Endothelial cell of umbilical vein (primary cell): Measurements from ENCODE around the gene METTL16. TPM values are rescaled to one million over a fixed set of nuclear protein-coding genes. Genes with fewer than 3 reads are reported as not detected.

Experiments
- BruUV-seq: library from RNA; stranded (reverse); fragments of 400-500 nt; replicated peaks from 2 replicates; lab custom pipeline; 2021; lab: Mats Ljungman, UMichigan
- CTCF ChIA-PET: fragments of 300-600, 350-600 bp; sonication (Branson Sonifier 250); formaldehyde crosslinking; loops from one replicate; lab custom pipeline; 2021; ENCODE audit warnings: antibody characterized with exemption, inconsistent platforms; lab: Charles Lee
- POLR2A ChIA-PET: fragments of 300-600, 350-600 bp; sonication (Branson Sonifier 250); formaldehyde crosslinking; loops from one replicate; lab custom pipeline; 2021; ENCODE audit warnings: antibody characterized with exemption, inconsistent platforms; lab: Charles Lee
- DNase-seq: peaks from one replicate; pipeline ENCODE4 v3.0.0-alpha.2; 2011; ENCODE audit warnings: low read depth, low spot score
- FAIRE-seq: peaks from 2 replicates; lab custom pipeline; 2011; peaks lifted over from hg19 to GRCh38; lab: Jason Lieb, UNC
- H2AFZ ChIP-seq: 2 replicates; pipeline ENCODE4 v1.6.0; 2012; ENCODE audit warnings: low read depth, low read length, control low read depth, inconsistent platforms
- H3K27ac ChIP-seq: 2 replicates; pipeline ENCODE4 v1.5.1; 2011; ENCODE audit warnings: low read depth, mild to moderate bottlenecking, control low read depth, low read length, moderate library complexity; ENCODE audit not compliant: insufficient read depth
- H3K27me3 ChIP-seq, 2 experiments: 2 replicates each; pipeline versions ENCODE4 v1.6.0 to v1.6.1; 2011; ENCODE audit warnings: low read length in 2 of 2, mixed read lengths in 1 of 2; ENCODE audit not compliant: control insufficient read depth in 2 of 2, insufficient read depth in 2 of 2
- H3K36me3 ChIP-seq, 2 experiments: 2 replicates in 1 of 2; 3 replicates in 1 of 2; pipeline ENCODE4 v1.5.1; 2011; ENCODE audit warnings: low read length in 2 of 2, mild to moderate bottlenecking in 1 of 2, moderate library complexity in 1 of 2; ENCODE audit not compliant: control insufficient read depth in 2 of 2, insufficient read depth in 2 of 2; ENCODE audit errors: extremely low read depth in 1 of 2
- H3K4me1 ChIP-seq: 3 replicates; pipeline ENCODE4 v1.5.1; 2011; ENCODE audit warnings: mild to moderate bottlenecking, low read length; ENCODE audit not compliant: control insufficient read depth, insufficient read depth; ENCODE audit errors: extremely low read depth
- H3K4me2 ChIP-seq: 2 replicates; pipeline ENCODE4 v1.6.1; 2011; ENCODE audit warnings: low read length, control low read depth, mixed read lengths; ENCODE audit not compliant: insufficient read depth
- H3K4me3 ChIP-seq, 3 experiments: fragments of 200-600 bp in 1 of 3; sonication (generic), shearing (Covaris generic) in 1 of 3; replicated peaks in 1 of 3; 2 replicates each; pipeline ENCODE4 v1.5.1; 2011 to 2016; ENCODE audit warnings: control low read depth in 3 of 3, low read length in 3 of 3, mild to moderate bottlenecking in 2 of 3, inconsistent platforms in 1 of 3, low read depth in 1 of 3, moderate library complexity in 1 of 3; ENCODE audit not compliant: insufficient read depth in 1 of 3
- H3K79me2 ChIP-seq: 2 replicates; pipeline ENCODE4 v1.6.0; 2012; ENCODE audit warnings: low read length, inconsistent platforms; ENCODE audit not compliant: control insufficient read depth, insufficient read depth
- H3K9ac ChIP-seq: replicated peaks from 2 replicates; pipeline ENCODE3; 2011; ENCODE audit warnings: low read length, control low read depth; ENCODE audit not compliant: insufficient read depth; ENCODE audit errors: extremely low read depth
- H3K9me1 ChIP-seq: replicated peaks from 3 replicates; pipeline ENCODE4 v1.6.0; 2011; ENCODE audit warnings: mild to moderate bottlenecking, low read length; ENCODE audit not compliant: control insufficient read depth, insufficient read depth; ENCODE audit errors: extremely low read depth
- H3K9me3 ChIP-seq: replicated peaks from 2 replicates; pipeline ENCODE4 v1.5.1; 2012; ENCODE audit warnings: low read length, inconsistent platforms; ENCODE audit not compliant: control insufficient read depth, insufficient read depth
- H4K20me1 ChIP-seq: replicated peaks from 2 replicates; pipeline ENCODE3; 2011; ENCODE audit warnings: mild to moderate bottlenecking, low read length; ENCODE audit not compliant: control insufficient read depth, insufficient read depth; ENCODE audit errors: extremely low read depth
- CTCF ChIP-seq, 2 donors: IDR thresholded peaks; 1 replicate in 1 of 2; 2 replicates in 1 of 2; pipeline ENCODE4 v1.5.1; 2011; ENCODE audit warnings: low read length in 2 of 2, mild to moderate bottlenecking in 2 of 2, moderate library complexity in 2 of 2, control low read depth in 1 of 2, inconsistent platforms in 1 of 2, low read depth in 1 of 2; ENCODE audit not compliant: insufficient read depth in 1 of 2; ENCODE audit errors: extremely low read depth in 1 of 2
- EZH2 ChIP-seq: IDR thresholded peaks from 2 replicates; pipeline ENCODE4 v1.6.1; 2012; ENCODE audit warnings: borderline replicate concordance, low read depth, mild to moderate bottlenecking, moderate library complexity, low read length, inconsistent platforms; ENCODE audit not compliant: severe bottlenecking
- FOS ChIP-seq: IDR thresholded peaks from 2 replicates; pipeline ENCODE4 v1.6.1; 2011; ENCODE audit warnings: mild to moderate bottlenecking, low read length, moderate library complexity, borderline replicate concordance; ENCODE audit not compliant: insufficient read depth
- GATA2 ChIP-seq: IDR thresholded peaks from 2 replicates; pipeline ENCODE4 v1.7.0; 2011; ENCODE audit warnings: low read depth, mild to moderate bottlenecking, moderate library complexity, mixed read lengths, low read length; ENCODE audit not compliant: insufficient read length, insufficient read depth
- JUN ChIP-seq: IDR thresholded peaks from 2 replicates; pipeline ENCODE4 v1.6.1; 2011; ENCODE audit warnings: borderline replicate concordance, low read depth; ENCODE audit not compliant: insufficient read length, insufficient read depth
- MAX ChIP-seq: IDR thresholded peaks from 2 replicates; pipeline ENCODE4 v1.6.1; 2011; ENCODE audit not compliant: insufficient read depth, insufficient read length
- MYC ChIP-seq: IDR thresholded peaks from one replicate; pipeline ENCODE4 v1.6.1; 2011; ENCODE audit warnings: mild to moderate bottlenecking, low read depth, low read length
- POLR2A ChIP-seq: IDR thresholded peaks from 2 replicates; pipeline ENCODE4 v1.6.1; 2012; ENCODE audit warnings: low read depth, mild to moderate bottlenecking, control low read depth, low read length
- POLR2AphosphoS5 ChIP-seq: IDR thresholded peaks from 2 replicates; pipeline ENCODE4 v1.6.1; 2012; ENCODE audit warnings: low read depth, mild to moderate bottlenecking, control low read depth, low read length, moderate library complexity; ENCODE audit not compliant: insufficient read depth
- dilution Hi-C: fragments of 300-500 bp; cut with MboI; formaldehyde crosslinking; loops from one replicate; pipeline ENCODE4 v1.15.0; 2019; ENCODE audit warnings: low sequenced_read_pairs; ENCODE audit not compliant: extremely low pct_ligation_motif_present
- intact Hi-C: fragments of 100-400 bp; cut with micrococcal nuclease; formaldehyde crosslinking; loops from one replicate; pipeline ENCODE4 v1.10.0; 2022
- polyA plus RNA-seq, 4 experiments: library from polyadenylated mRNA; depleted of rRNA in 3 of 4; stranded (reverse) in 3 of 4; unstranded in 1 of 4; fragments of >200 nt; gene quantifications; 2 replicates each; pipeline versions ENCODE4 v1.2.1 to v1.2.3, GENCODE V29; 2011 to 2012; ENCODE audit warnings: missing spikeins in 1 of 4
- total RNA-seq: library from RNA; stranded (reverse); gene quantifications from 2 replicates; pipeline ENCODE4 v1.2.3, GENCODE V29; 2021

METTL16 gene
- total and polyA plus RNA-seq, 2 donors (not counting 3 experiments of a cell fraction or from before 2014, with no cell fraction given) = 11.0 to 24.7 TPM

- Histone ChIP-seq H3K4me2 (no peak overlapping the region), H3K9ac (no peak overlapping the region), H3K27me3 (no peaks in the 10 kb centered on the region), H3K4me1 (no peaks in the 10 kb centered on the region), H3K27ac (no peak overlapping the region), H4K20me1 (no peaks in the 10 kb centered on the region), H3K9me1 (no peaks in the 10 kb centered on the region), H3K36me3 (peaks cover 0 to 25% of the 10 kb centered on the region in 2 experiments), H3K9me3 (no peaks in the 10 kb centered on the region), H3K79me2 (no peaks in the 10 kb centered on the region), H3K4me3 (no peak overlapping the region), H2AFZ (no peak overlapping the region)
- dilution Hi-C loops (no loop called here), intact Hi-C loops (no loop called here)
- DNase-seq (no peak), FAIRE-seq (no peak)
- CTCF ChIA-PET = interaction anchor here (2.4 to 15.2 kb wide), 2 partner anchors 24 to 35 kb away, joined by 36 to 909 read pairs; no protein-coding TSS in a partner anchor
- TF ChIP-seq JUN (no peak), MAX (no peak), POLR2AphosphoS5 (no peak), MYC (no peak), GATA2 (no peak), POLR2A (no peak), EZH2 (no peak), CTCF (IDR thresholded peaks at IDR 0.05; ENCODE audit: extremely low read depth in 1 of 2, insufficient read depth in 1 of 2, low read depth in 1 of 2, low read length in 2 of 2) (no peak), FOS (no peak)
- BruUV-seq = TSS peak; percentile 48
- POLR2A ChIA-PET = no interaction called here
These were observed 131.3 kb downstream of the METTL16 start for GRCh38 chr17:2380226-2380922.
